Esophagus muscularis mucosa (tissue), 4 donors: ENCODE measurements around the gene KHSRP.

Source experiments
- CTCF ChIP-seq, 3 experiments: fragments of 200-600 bp in 2 of 3; fragments of 450-650 bp in 1 of 3; sonication (generic) in 2 of 3; IDR thresholded peaks; one replicate each; pipeline ENCODE4 v1.5.1; 2017 to 2019; ENCODE audit warnings: antibody characterized with exemption in 3 of 3, mild to moderate bottlenecking in 2 of 3, moderate library complexity in 1 of 3
- EP300 ChIP-seq: sonication (generic); formaldehyde crosslinking; IDR thresholded peaks from one replicate; pipeline ENCODE4 v1.6.1; 2017; ENCODE audit warnings: antibody characterized with exemption
- POLR2A ChIP-seq: fragments of 450-650 bp; IDR thresholded peaks from one replicate; pipeline ENCODE4 v1.6.1; 2017; ENCODE audit warnings: antibody characterized with exemption, moderate library complexity, mild to moderate bottlenecking, low read depth
- POLR2AphosphoS5 ChIP-seq, 2 donors: sonication (generic); formaldehyde crosslinking; IDR thresholded peaks; one replicate each; pipeline ENCODE4 v1.6.1; 2017; ENCODE audit warnings: antibody characterized with exemption in 2 of 2

GRCh38 chr19:6379744-6380143 lies 44.9 kb downstream of the KHSRP start:
- no peak for TF ChIP-seq CTCF (IDR thresholded peaks at IDR 0.05)
- TF ChIP-seq EP300, result no peak
- TF ChIP-seq POLR2AphosphoS5 (IDR thresholded peaks at IDR 0.05), result no peak
- TF ChIP-seq POLR2A, result no peak
